ENCODE data around the gene PHLDA1. TPM values are rescaled to one million over a fixed set of nuclear protein-coding genes. Genes with fewer than 3 reads are reported as not detected.
"Not testable (repeated sequence)": the region's sequence is repeated elsewhere in the genome, so short reads cannot be mapped to it uniquely, and the experiment has no call there.

The PHLDA1 gene
- total RNA-seq, 5 donors from 2014 or later (not counting 1 experiment from before 2014, with no cell fraction given), result 5.4 to 11.7 (median 7.1) TPM

DNA sequence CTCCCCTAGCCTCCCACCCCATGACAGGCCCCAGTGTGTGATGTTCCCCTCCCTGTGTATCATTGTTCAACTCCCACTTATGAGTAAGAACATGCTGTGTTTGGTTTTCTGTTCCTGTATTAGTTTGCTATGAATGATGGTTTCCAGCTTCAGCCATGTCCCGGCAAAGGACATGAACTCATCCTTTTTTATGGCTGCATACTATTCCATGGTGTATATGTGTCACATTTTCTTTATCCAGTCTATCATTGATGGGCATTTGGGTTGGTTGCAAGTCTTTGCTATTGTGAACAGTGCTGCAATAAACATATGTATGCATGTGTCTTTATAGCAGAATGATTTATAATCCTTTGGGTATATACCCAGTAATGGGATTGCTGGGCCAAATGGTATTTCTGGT, 43.9 kb downstream of the PHLDA1 start:
- not testable (repeated sequence) for H3K27ac ChIP-seq (ENCODE audit: low read length); H3K9me3 Mint-ChIP-seq; H3K9me3 ChIP-seq; ATAC-seq (replicated peaks in 1 of 4); H3K4me3 Mint-ChIP-seq; H3K4me3 ChIP-seq (ENCODE audit: control insufficient read depth in 1 of 2, extremely low read depth in 1 of 2, low read length in 1 of 2); H3K36me3 Mint-ChIP-seq; H3K27me3 ChIP-seq (replicated peaks in 1 of 2; ENCODE audit: control insufficient read depth in 2 of 2, extremely low read depth in 1 of 2, insufficient read depth in 2 of 2, low read length in 1 of 2); H3K4me1 ChIP-seq (ENCODE audit: control insufficient read depth in 1 of 2, extremely low read depth in 1 of 2, insufficient read depth in 2 of 2, low read length in 2 of 2); DNase-seq; H3K36me3 ChIP-seq (ENCODE audit: control insufficient read depth in 2 of 2, extremely low read depth in 1 of 2, insufficient read depth in 1 of 2, low read length in 1 of 2); H3K27ac Mint-ChIP-seq
- ChIA-PET POLR2A (interaction anchor here in 1 of 2 donors (0.6 kb wide), 1 partner anchor 38 kb away, joined by 3 read pairs; no protein-coding TSS in a partner anchor), CTCF (interaction anchor here in 1 of 2 donors (0.6 kb wide), 1 partner anchor 509 kb away, joined by 4 read pairs; no protein-coding TSS in a partner anchor)
- Mint-ChIP-seq H3K4me1 (peaks cover 7 to 30% (median 19%) of the 10 kb centered on the region in 3 donors), H3K27me3 (peaks cover 0 to 11% of the 10 kb centered on the region in 2 donors)
- WGBS (ENCODE audit: insufficient coverage), result no CpG with 5 or more reads among the region's 1 CpG

DNA sequence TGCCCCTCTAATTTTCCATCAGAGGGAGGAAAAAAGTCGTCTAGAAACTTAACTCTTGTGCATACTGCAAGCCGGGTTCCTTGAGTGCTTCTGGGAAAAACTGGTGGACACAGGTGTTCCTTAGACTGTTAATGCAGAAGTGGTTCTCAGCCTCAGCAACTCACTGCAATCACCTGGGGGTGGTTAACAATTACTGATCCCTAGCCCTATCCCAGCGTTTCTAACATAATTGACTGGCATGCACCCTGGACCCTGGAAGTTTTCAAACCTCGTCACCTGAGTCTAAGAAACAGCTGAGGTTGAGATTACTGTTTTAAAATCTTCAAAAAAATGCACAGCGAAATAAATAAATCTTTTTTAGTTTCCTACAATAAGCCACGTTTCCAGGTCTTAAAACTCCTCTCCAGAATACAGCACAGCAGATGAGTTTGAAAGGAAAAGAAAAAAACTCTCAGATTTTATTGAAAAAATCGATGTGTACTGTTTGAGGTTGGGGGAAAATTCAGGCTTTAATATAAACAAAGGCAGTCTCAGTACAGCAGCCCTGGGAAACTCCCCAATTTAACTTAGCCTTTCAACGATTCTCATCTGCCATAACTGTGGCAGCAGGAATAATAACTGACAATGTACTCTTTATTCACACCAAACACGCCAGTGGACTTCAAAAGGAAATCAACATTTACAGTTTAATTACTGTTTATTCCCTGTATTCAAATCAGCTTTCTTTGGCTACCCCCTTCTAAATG, 45.4 kb downstream of the PHLDA1 start:
- DNase-seq (peak in 1 of 35 experiments; percentile 20), ATAC-seq (replicated peaks in 1 of 4) (no peak)
- Mint-ChIP-seq H3K36me3 (peaks cover 3% of the 10 kb centered on the region), H3K27me3 (peaks cover 0 to 7% of the 10 kb centered on the region in 2 donors), H3K9me3 (peaks cover 0 to 7% (median 5%) of the 10 kb centered on the region in 3 donors), H3K4me3 (no peak overlapping the region), H3K27ac (no peak overlapping the region), H3K4me1 (peaks cover 7 to 35% (median 22%) of the 10 kb centered on the region in 3 donors)
- CTCF ChIA-PET, result no interaction called here
- H3K27me3 ChIP-seq (replicated peaks in 1 of 2; ENCODE audit: control insufficient read depth in 2 of 2, extremely low read depth in 1 of 2, insufficient read depth in 2 of 2, low read length in 1 of 2), result no peaks in the 10 kb centered on the region
- H3K36me3 ChIP-seq (ENCODE audit: control insufficient read depth in 2 of 2, extremely low read depth in 1 of 2, insufficient read depth in 1 of 2, low read length in 1 of 2), result no peaks in the 10 kb centered on the region
- H3K27ac ChIP-seq (ENCODE audit: low read length), result no peak overlapping the region
- H3K4me1 ChIP-seq (ENCODE audit: control insufficient read depth in 1 of 2, extremely low read depth in 1 of 2, insufficient read depth in 2 of 2, low read length in 2 of 2), result peaks cover 0 to 3% of the 10 kb centered on the region in 2 experiments
- POLR2A ChIA-PET, result interaction anchor here in 1 of 2 donors (0.7 kb wide), 1 partner anchor 63 kb away, joined by 3 read pairs; no protein-coding TSS in a partner anchor
- WGBS (ENCODE audit: insufficient coverage), result 57% methylated on average over 1 of the region's 9 CpGs
- H3K9me3 ChIP-seq, result no peaks in the 10 kb centered on the region
- H3K4me3 ChIP-seq (ENCODE audit: control insufficient read depth in 1 of 2, extremely low read depth in 1 of 2, low read length in 1 of 2), result no peak overlapping the region

DNA sequence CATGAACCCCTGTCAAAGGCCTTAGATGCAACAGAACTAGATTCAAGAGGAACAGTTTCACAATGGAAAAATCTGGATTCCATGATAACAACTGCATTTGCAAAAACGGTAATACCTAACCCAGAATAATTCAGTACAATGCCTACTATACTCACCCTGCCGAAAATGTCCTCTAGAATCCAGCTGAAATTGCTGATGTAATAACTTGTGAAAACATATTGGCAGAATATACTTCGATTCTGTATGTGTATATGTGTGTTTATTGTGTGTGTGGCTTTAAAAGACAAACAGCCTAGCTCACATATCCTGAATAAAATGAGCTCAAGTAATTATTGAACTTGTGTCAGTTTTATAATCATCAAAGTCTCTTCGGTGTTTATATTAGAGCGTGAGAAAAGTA, 46.0 kb downstream of the PHLDA1 start:
- ChIA-PET CTCF (no interaction called here), POLR2A (interaction anchor here in 1 of 2 donors (0.6 kb wide), 1 partner anchor 169 kb away, joined by 3 read pairs; no protein-coding TSS in a partner anchor)
- no peak for DNase-seq
- H3K9me3 ChIP-seq, result no peaks in the 10 kb centered on the region
- no peak for ATAC-seq (replicated peaks in 1 of 4)
- H3K27me3 ChIP-seq (replicated peaks in 1 of 2; ENCODE audit: control insufficient read depth in 2 of 2, extremely low read depth in 1 of 2, insufficient read depth in 2 of 2, low read length in 1 of 2), result no peaks in the 10 kb centered on the region
- peaks cover 0 to 3% of the 10 kb centered on the region in 2 experiments for H3K4me1 ChIP-seq (ENCODE audit: control insufficient read depth in 1 of 2, extremely low read depth in 1 of 2, insufficient read depth in 2 of 2, low read length in 2 of 2)
- H3K27ac ChIP-seq (ENCODE audit: low read length), result no peak overlapping the region
- Mint-ChIP-seq H3K27me3 (peaks cover 0 to 7% of the 10 kb centered on the region in 2 donors), H3K36me3 (peaks cover 3% of the 10 kb centered on the region), H3K9me3 (peaks cover 0 to 7% (median 5%) of the 10 kb centered on the region in 3 donors), H3K4me1 (peaks cover 7 to 35% (median 22%) of the 10 kb centered on the region in 3 donors), H3K27ac (peak overlapping the region in 1 of 2 donors; percentile 11), H3K4me3 (no peak overlapping the region)
- H3K36me3 ChIP-seq (ENCODE audit: control insufficient read depth in 2 of 2, extremely low read depth in 1 of 2, insufficient read depth in 1 of 2, low read length in 1 of 2), result no peaks in the 10 kb centered on the region
- WGBS (ENCODE audit: insufficient coverage), result no CpG with 5 or more reads among the region's 5 CpGs
- no peak overlapping the region for H3K4me3 ChIP-seq (ENCODE audit: control insufficient read depth in 1 of 2, extremely low read depth in 1 of 2, low read length in 1 of 2)

DNA sequence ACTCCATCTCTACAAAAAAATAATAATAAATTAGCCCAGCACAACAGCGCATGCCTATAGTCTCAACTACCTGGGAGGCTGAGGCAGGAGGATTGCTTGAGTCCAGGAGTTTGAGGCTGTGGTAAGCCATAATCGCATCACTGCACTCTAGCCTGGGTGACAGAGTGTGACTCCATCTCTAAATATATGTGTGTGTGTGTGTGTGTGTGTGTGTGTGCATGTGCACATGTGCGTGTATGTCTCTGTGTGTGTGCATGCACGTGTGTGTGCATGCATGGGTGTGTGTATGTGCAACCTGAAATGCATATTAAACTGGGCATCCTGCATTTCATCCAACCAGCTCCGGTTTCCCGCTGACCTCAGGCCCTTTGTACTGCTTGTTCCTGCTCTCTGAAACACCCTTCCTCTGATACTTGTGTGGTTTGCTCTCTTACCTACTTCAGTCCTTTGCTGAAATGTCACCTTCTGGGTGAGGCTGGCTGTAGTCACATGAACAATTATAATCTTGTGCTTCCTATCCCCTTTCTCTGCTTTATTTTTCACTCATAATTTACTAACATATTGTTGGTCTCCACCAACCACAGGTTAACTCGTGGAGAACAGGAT, 46.9 kb downstream of the PHLDA1 start:
- peaks cover 3% of the 10 kb centered on the region for H3K36me3 Mint-ChIP-seq
- ChIA-PET POLR2A (interaction anchor here in 1 of 2 donors (0.7 kb wide), 1 partner anchor 47 kb away, joined by 3 read pairs; no protein-coding TSS in a partner anchor), CTCF (interaction anchor here (0.7 kb wide), 2 partner anchors 11 to 93 kb away, joined by 3 read pairs; no protein-coding TSS in a partner anchor)
- Histone ChIP-seq H3K36me3 (ENCODE audit: control insufficient read depth in 2 of 2, extremely low read depth in 1 of 2, insufficient read depth in 1 of 2, low read length in 1 of 2) (no peaks in the 10 kb centered on the region), H3K4me3 (ENCODE audit: control insufficient read depth in 1 of 2, extremely low read depth in 1 of 2, low read length in 1 of 2) (no peak overlapping the region), H3K27ac (ENCODE audit: low read length) (no peak overlapping the region), H3K27me3 (replicated peaks in 1 of 2; ENCODE audit: control insufficient read depth in 2 of 2, extremely low read depth in 1 of 2, insufficient read depth in 2 of 2, low read length in 1 of 2) (no peaks in the 10 kb centered on the region), H3K9me3 (no peaks in the 10 kb centered on the region), H3K4me1 (ENCODE audit: control insufficient read depth in 1 of 2, extremely low read depth in 1 of 2, insufficient read depth in 2 of 2, low read length in 2 of 2) (peaks cover 2 to 4% of the 10 kb centered on the region in 2 experiments)
- peaks cover 8 to 40% (median 26%) of the 10 kb centered on the region in 3 donors for H3K4me1 Mint-ChIP-seq
- WGBS (ENCODE audit: insufficient coverage), result 70% methylated on average over 4 of the region's 7 CpGs
- no peak overlapping the region for H3K4me3 Mint-ChIP-seq
- peaks cover 0 to 7% (median 5%) of the 10 kb centered on the region in 3 donors for H3K9me3 Mint-ChIP-seq
- ATAC-seq (replicated peaks in 1 of 4), result peak in 1 of 4 experiments; percentile 27
- H3K27me3 Mint-ChIP-seq, result peaks cover 0 to 7% of the 10 kb centered on the region in 2 donors
- DNase-seq, result no peak
- peak overlapping the region; percentile 23 to 60 for H3K27ac Mint-ChIP-seq

DNA sequence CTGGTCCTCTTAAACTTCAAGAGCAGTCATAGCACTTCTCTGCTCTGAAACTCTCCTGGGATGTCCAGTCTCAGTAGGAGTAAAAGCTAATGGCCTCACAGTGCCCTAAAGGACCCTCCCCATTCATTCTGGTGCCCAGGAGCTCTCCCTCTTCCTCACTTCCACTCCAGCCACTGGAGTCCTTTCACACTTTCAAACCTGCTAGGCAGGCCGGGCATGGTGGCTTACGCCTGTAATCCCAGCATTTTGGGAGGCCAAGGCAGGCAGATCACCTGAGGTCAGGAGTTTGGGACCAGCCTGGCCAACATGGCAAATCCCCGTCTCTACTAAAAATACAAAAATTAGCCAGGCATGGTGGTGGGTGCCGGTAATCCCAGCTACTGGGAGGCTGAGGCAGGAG, 47.7 kb downstream of the PHLDA1 start:
- POLR2A ChIA-PET, CTCF ChIA-PET: not testable (repeated sequence)
- WGBS (ENCODE audit: insufficient coverage), result 100% methylated on average over 2 of the region's 4 CpGs

DNA sequence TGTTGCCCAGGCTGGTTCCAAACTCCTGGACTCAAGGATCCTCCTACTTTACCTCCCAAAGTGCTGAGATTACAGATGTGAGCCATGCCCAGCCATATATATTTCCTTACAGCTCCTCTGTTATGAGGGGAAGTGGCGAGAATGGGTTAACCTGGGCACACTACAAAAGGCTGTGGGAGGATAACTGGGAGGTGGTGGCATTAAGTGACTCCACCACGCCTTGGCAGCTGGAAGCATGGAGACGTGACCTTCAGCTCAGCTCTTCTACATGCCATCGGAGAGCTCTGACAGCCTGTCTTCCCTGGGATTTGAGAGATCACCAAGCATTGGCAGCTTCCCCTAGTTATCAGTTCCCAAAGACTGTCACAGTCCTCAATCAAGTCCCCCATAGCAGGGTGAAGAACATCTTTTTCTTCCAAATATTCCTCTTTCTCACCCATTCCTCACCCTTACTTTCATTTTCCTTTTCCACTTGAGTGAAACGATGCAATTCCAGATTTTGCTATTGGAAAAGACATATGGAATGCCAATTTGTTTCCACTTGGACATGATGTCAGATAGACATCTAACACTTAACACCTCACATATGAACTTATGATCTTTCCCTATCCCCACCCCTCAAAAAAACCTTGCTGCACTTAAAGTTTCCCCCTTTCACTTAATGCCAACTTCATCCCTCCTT, 48.5 kb downstream of the PHLDA1 start:
- peaks cover 24 to 55% (median 42%) of the 10 kb centered on the region in 3 donors for H3K4me1 Mint-ChIP-seq
- H3K27me3 Mint-ChIP-seq, result no peaks in the 10 kb centered on the region
- no peak overlapping the region for H3K27ac Mint-ChIP-seq
- no peak overlapping the region for H3K4me3 Mint-ChIP-seq
- Histone ChIP-seq H3K27ac (ENCODE audit: low read length) (no peak overlapping the region), H3K4me3 (ENCODE audit: control insufficient read depth in 1 of 2, extremely low read depth in 1 of 2, low read length in 1 of 2) (no peak overlapping the region), H3K4me1 (ENCODE audit: control insufficient read depth in 1 of 2, extremely low read depth in 1 of 2, insufficient read depth in 2 of 2, low read length in 2 of 2) (peaks cover 14 to 17% of the 10 kb centered on the region in 2 experiments), H3K9me3 (no peaks in the 10 kb centered on the region), H3K36me3 (ENCODE audit: control insufficient read depth in 2 of 2, extremely low read depth in 1 of 2, insufficient read depth in 1 of 2, low read length in 1 of 2) (no peaks in the 10 kb centered on the region), H3K27me3 (replicated peaks in 1 of 2; ENCODE audit: control insufficient read depth in 2 of 2, extremely low read depth in 1 of 2, insufficient read depth in 2 of 2, low read length in 1 of 2) (no peaks in the 10 kb centered on the region)
- POLR2A ChIA-PET, result no interaction called here
- no peak for ATAC-seq (replicated peaks in 1 of 4)
- no peaks in the 10 kb centered on the region for H3K9me3 Mint-ChIP-seq
- DNase-seq, result no peak
- CTCF ChIA-PET, result no interaction called here
- H3K36me3 Mint-ChIP-seq, result no peaks in the 10 kb centered on the region
- 94% methylated on average over 4 of the region's 5 CpGs for WGBS (ENCODE audit: insufficient coverage)

More for the DNA sequence above, 47.7 kb downstream of the PHLDA1 start:
- not testable (repeated sequence) for H3K4me3 Mint-ChIP-seq; H3K27me3 ChIP-seq (replicated peaks in 1 of 2; ENCODE audit: control insufficient read depth in 2 of 2, extremely low read depth in 1 of 2, insufficient read depth in 2 of 2, low read length in 1 of 2); DNase-seq; H3K9me3 Mint-ChIP-seq; ATAC-seq (replicated peaks in 1 of 4); H3K4me1 ChIP-seq (ENCODE audit: control insufficient read depth in 1 of 2, extremely low read depth in 1 of 2, insufficient read depth in 2 of 2, low read length in 2 of 2); H3K36me3 Mint-ChIP-seq; H3K9me3 ChIP-seq; H3K27me3 Mint-ChIP-seq; H3K4me3 ChIP-seq (ENCODE audit: control insufficient read depth in 1 of 2, extremely low read depth in 1 of 2, low read length in 1 of 2); H3K27ac ChIP-seq (ENCODE audit: low read length); H3K36me3 ChIP-seq (ENCODE audit: control insufficient read depth in 2 of 2, extremely low read depth in 1 of 2, insufficient read depth in 1 of 2, low read length in 1 of 2)
- H3K27ac Mint-ChIP-seq, result peak overlapping the region; percentile 16 to 50
- H3K4me1 Mint-ChIP-seq, result peaks cover 16 to 48% (median 35%) of the 10 kb centered on the region in 3 donors
